H1 (cell line): ENCODE measurements around the gene KRT80. TPM values are rescaled to one million over a fixed set of nuclear protein-coding genes. Genes with fewer than 3 reads are reported as not detected.
A peak's percentile ranks its signal among the peaks of the same experiment; 100 is the strongest.

Source experiments
- CTCF ChIA-PET: fragments of 300-600 bp; sonication (Branson Sonifier 250); formaldehyde crosslinking; loops from one replicate; lab custom pipeline; 2021; ENCODE audit not compliant: partially characterized antibody; lab: Charles Lee
- POLR2A ChIA-PET: fragments of 300-600 bp; sonication (Branson Sonifier 250); formaldehyde crosslinking; loops from one replicate; lab custom pipeline; 2021; ENCODE audit warnings: inconsistent platforms; ENCODE audit not compliant: partially characterized antibody; lab: Charles Lee
- DNase-seq, 2 experiments: peaks; one replicate each; pipeline versions ENCODE4 v3.0.0 to v3.0.0-alpha.2; 2010 to 2022; ENCODE audit warnings: low spot score in 2 of 2, low read depth in 1 of 2, mixed read lengths in 1 of 2
- FAIRE-seq: peaks from 2 replicates; lab custom pipeline; 2011; peaks lifted over from hg19 to GRCh38; lab: Jason Lieb, UNC
- H2AFZ ChIP-seq: 2 replicates; pipeline ENCODE4 v1.8.1; 2012; ENCODE audit warnings: low read length, inconsistent platforms
- H2AK5ac ChIP-seq: 2 replicates; pipeline ENCODE4 v1.6.1; 2013; ENCODE audit warnings: low read depth, low read length
- H2BK120ac ChIP-seq: replicated peaks from 2 replicates; pipeline ENCODE3; 2013; ENCODE audit warnings: low read depth, low read length, inconsistent platforms
- H2BK12ac ChIP-seq: 2 replicates; pipeline ENCODE4 v1.6.1; 2013; ENCODE audit warnings: low read depth, low read length
- H2BK15ac ChIP-seq: 2 replicates; pipeline ENCODE4 v1.6.1; 2013; ENCODE audit warnings: low read length
- H2BK20ac ChIP-seq: 2 replicates; pipeline ENCODE4 v1.6.1; 2013; ENCODE audit warnings: low read length
- H2BK5ac ChIP-seq: 2 replicates; pipeline ENCODE4 v1.6.1; 2013; ENCODE audit warnings: low read depth, low read length
- H3K14ac ChIP-seq: 2 replicates; pipeline ENCODE4 v1.6.1; 2013; ENCODE audit warnings: inconsistent platforms; ENCODE audit not compliant: insufficient read length
- H3K18ac ChIP-seq: 2 replicates; pipeline ENCODE4 v1.6.1; 2013; ENCODE audit warnings: low read length; ENCODE audit errors: extremely low read depth
- H3K23ac ChIP-seq: 2 replicates; pipeline ENCODE4 v1.6.1; 2013; ENCODE audit warnings: inconsistent platforms; ENCODE audit not compliant: insufficient read length
- H3K23me2 ChIP-seq: 2 replicates; pipeline ENCODE4 v1.6.1; 2013; ENCODE audit warnings: low read depth, low read length
- H3K27ac ChIP-seq: 2 replicates; pipeline ENCODE4 v1.6.1; 2011; ENCODE audit warnings: low read depth, low read length, inconsistent platforms
- H3K27me3 ChIP-seq, 4 experiments: replicated peaks in 1 of 4; 1 replicate in 1 of 4; 2 replicates in 3 of 4; pipeline versions ENCODE4 v1.6.1 to v1.8.1; 2011 to 2013; ENCODE audit warnings: low read length in 3 of 4, mild to moderate bottlenecking in 3 of 4, inconsistent platforms in 2 of 4, mixed read lengths in 2 of 4, moderate library complexity in 1 of 4; ENCODE audit not compliant: control insufficient read depth in 3 of 4, insufficient read depth in 3 of 4; ENCODE audit errors: extremely low read depth in 1 of 4
- H3K36me3 ChIP-seq, 4 experiments: 2 replicates each; pipeline versions ENCODE4 v1.6.1 to v1.8.1; 2011 to 2013; ENCODE audit warnings: mild to moderate bottlenecking in 4 of 4, low read length in 3 of 4, moderate library complexity in 2 of 4, control low read depth in 1 of 4, inconsistent platforms in 1 of 4; ENCODE audit not compliant: insufficient read depth in 4 of 4, control insufficient read depth in 2 of 4
- H3K4ac ChIP-seq: replicated peaks from 2 replicates; pipeline ENCODE3; 2013; ENCODE audit warnings: low read length, low read depth, mixed read lengths, inconsistent platforms; ENCODE audit not compliant: insufficient read length
- H3K4me1 ChIP-seq, 4 experiments: replicated peaks in 1 of 4; 1 replicate in 1 of 4; 2 replicates in 3 of 4; pipeline versions ENCODE4 v1.6.1 to v1.8.1; 2011 to 2013; ENCODE audit warnings: low read length in 3 of 4, inconsistent platforms in 2 of 4, mixed read lengths in 1 of 4; ENCODE audit not compliant: insufficient read depth in 4 of 4, control insufficient read depth in 3 of 4
- H3K4me2 ChIP-seq, 2 experiments: 2 replicates each; pipeline versions ENCODE4 v1.6.1 to v1.8.1; 2011 to 2013; ENCODE audit warnings: low read depth in 2 of 2, low read length in 2 of 2, control low read depth in 1 of 2, inconsistent platforms in 1 of 2, mild to moderate bottlenecking in 1 of 2; ENCODE audit not compliant: insufficient read depth in 1 of 2
- H3K4me3 ChIP-seq, 4 experiments: fragments of 200-600, 300-600 bp in 1 of 4; sonication (generic), shearing (Covaris generic), sonication (Bioruptor Twin) in 1 of 4; 2 replicates each; pipeline versions ENCODE4 v1.5.1 to v1.8.1; 2011 to 2016; ENCODE audit warnings: low read length in 4 of 4, low read depth in 3 of 4, control low read depth in 2 of 4, inconsistent platforms in 2 of 4, mild to moderate bottlenecking in 2 of 4, mixed read lengths in 1 of 4, moderate library complexity in 1 of 4; ENCODE audit not compliant: insufficient read depth in 2 of 4; ENCODE audit errors: extremely low read depth in 1 of 4
- H3K56ac ChIP-seq: replicated peaks from 2 replicates; pipeline ENCODE3; 2013; ENCODE audit warnings: low read depth, mild to moderate bottlenecking, mixed read lengths, low read length, inconsistent platforms; ENCODE audit not compliant: insufficient read length
- H3K79me1 ChIP-seq: 2 replicates; pipeline ENCODE4 v1.6.1; 2013; ENCODE audit warnings: low read depth, low read length, control low read depth
- H3K79me2 ChIP-seq, 2 experiments: 2 replicates each; pipeline versions ENCODE4 v1.6.1 to v1.8.1; 2012 to 2013; ENCODE audit warnings: low read length in 2 of 2, mild to moderate bottlenecking in 2 of 2, inconsistent platforms in 1 of 2; ENCODE audit not compliant: insufficient read depth in 2 of 2, control insufficient read depth in 1 of 2
- H3K9ac ChIP-seq, 4 experiments: replicated peaks in 1 of 4; 1 replicate in 1 of 4; 2 replicates in 3 of 4; pipeline versions ENCODE4 v1.6.1 to v1.8.1; 2011 to 2013; ENCODE audit warnings: low read depth in 3 of 4, low read length in 3 of 4, control low read depth in 2 of 4, mild to moderate bottlenecking in 2 of 4, moderate library complexity in 2 of 4, inconsistent platforms in 1 of 4; ENCODE audit errors: extremely low read depth in 1 of 4
- H3K9me3 ChIP-seq, 2 experiments: 2 replicates each; pipeline versions ENCODE4 v1.6.1 to v1.8.1; 2012 to 2013; ENCODE audit warnings: mild to moderate bottlenecking in 2 of 2, moderate library complexity in 2 of 2, control low read depth in 1 of 2, inconsistent platforms in 1 of 2, low read depth in 1 of 2, low read length in 1 of 2, mixed read lengths in 1 of 2; ENCODE audit not compliant: insufficient read depth in 2 of 2
- H4K20me1 ChIP-seq, 2 experiments: replicated peaks in 1 of 2; 2 replicates each; pipeline versions ENCODE3 to v1.8.1; 2011 to 2013; ENCODE audit warnings: inconsistent platforms in 2 of 2, low read length in 2 of 2, mild to moderate bottlenecking in 1 of 2; ENCODE audit not compliant: insufficient read depth in 2 of 2, control insufficient read depth in 1 of 2
- H4K5ac ChIP-seq: 2 replicates; pipeline ENCODE4 v1.6.1; 2013; ENCODE audit warnings: low read length, low read depth, mixed read lengths, inconsistent platforms; ENCODE audit not compliant: insufficient read length
- H4K8ac ChIP-seq: 2 replicates; pipeline ENCODE4 v1.8.0; 2013; ENCODE audit warnings: mild to moderate bottlenecking, moderate library complexity, low read length, inconsistent platforms; ENCODE audit not compliant: insufficient read depth; ENCODE audit errors: extremely low read depth
- H4K91ac ChIP-seq: replicated peaks from 2 replicates; pipeline ENCODE3; 2013; ENCODE audit warnings: low read length, mixed read lengths, inconsistent platforms; ENCODE audit not compliant: insufficient read length
- CHD1 ChIP-seq: IDR thresholded peaks from 2 replicates; pipeline ENCODE4 v1.6.1; 2012; ENCODE audit warnings: low read depth, low read length, improper control_type of control experiment
- E2F6 ChIP-seq: IDR thresholded peaks from 2 replicates; pipeline ENCODE4 v1.6.1; 2012; ENCODE audit warnings: inconsistent platforms
- GABPA ChIP-seq: IDR thresholded peaks from 2 replicates; pipeline ENCODE4 v1.6.1; 2011; ENCODE audit warnings: mild to moderate bottlenecking, low read length, moderate library complexity, borderline replicate concordance; ENCODE audit not compliant: insufficient read depth
- HDAC2 ChIP-seq, 2 experiments: fragments of 300-600 bp in 1 of 2; sonication (generic) in 1 of 2; IDR thresholded peaks; 2 replicates each; pipeline ENCODE4 v1.6.1; 2011 to 2012; ENCODE audit warnings: low read depth in 2 of 2, low read length in 2 of 2, mild to moderate bottlenecking in 2 of 2, moderate library complexity in 2 of 2, borderline replicate concordance in 1 of 2, inconsistent platforms in 1 of 2
- RAD21 ChIP-seq, 2 experiments: IDR thresholded peaks in 1 of 2; conservative IDR thresholded peaks in 1 of 2; 2 replicates each; pipeline ENCODE4 v1.6.1; 2011; ENCODE audit warnings: low read depth in 2 of 2, low read length in 2 of 2, improper control_type of control experiment in 1 of 2, inconsistent platforms in 1 of 2, mild to moderate bottlenecking in 1 of 2, moderate library complexity in 1 of 2
- RXRA ChIP-seq: IDR thresholded peaks from 2 replicates; pipeline ENCODE4 v1.6.1; 2011; ENCODE audit warnings: low read depth, mild to moderate bottlenecking, low read length, moderate library complexity; ENCODE audit not compliant: insufficient read depth
- WGBS, 2 experiments: shearing (Covaris generic) in 1 of 2; methylation state at CpG; one replicate each; pipeline versions ENCODE4 v1.1.6 to v1.1.7; 2013 to 2015; ENCODE audit warnings: low lambda C conversion rate in 2 of 2, mixed read lengths in 2 of 2, inconsistent platforms in 1 of 2, low coverage in 1 of 2, missing lambda C conversion rate in 1 of 2; ENCODE audit not compliant: insufficient replicate concordance in 2 of 2, insufficient coverage in 1 of 2, insufficient read length in 1 of 2; ENCODE audit errors: extremely low coverage in 1 of 2, missing lambda C conversion rate in 1 of 2; 5-methylcytosine and 5-hydroxymethylcytosine counted together
- polyA plus RNA-seq, 7 experiments: library from polyadenylated mRNA; depleted of rRNA in 3 of 7; stranded (reverse) in 5 of 7; unstranded in 2 of 7; fragments of >200 nt in 5 of 7; fragments of 200-250 nt in 2 of 7; gene quantifications; 1 replicate in 5 of 7; 2 replicates in 1 of 7; 4 replicates in 1 of 7; pipeline versions ENCODE4 v1.2.1 to v1.2.3, GENCODE V29; 2011 to 2013; ENCODE audit warnings: missing spikeins in 2 of 7, mixed read lengths in 2 of 7
- total RNA-seq: library from RNA; stranded (reverse); fragmentation: NEBNext Ultra II Directional; extraction: Animal tissue kit (Norgen Biotek cat#: 25700); gene quantifications from 2 replicates; pipeline ENCODE4 v1.2.1, GENCODE V29; 2021

The KRT80 gene
- total and polyA plus RNA-seq, 2 of the 8 experiments (the other 6 are each of a cell fraction or from before 2014, with no cell fraction given) = 0.05 TPM; not detected in 1

- H2AK5ac ChIP-seq = peak overlapping the region; percentile 56; the same call in 1 of the 2 replicates
- no peaks in the 10 kb centered on the region for H4K20me1 ChIP-seq
- peaks cover 8 to 44% (median 18%) of the 10 kb centered on the region in 4 experiments for H3K4me1 ChIP-seq
- FAIRE-seq (no peak), DNase-seq (no peak)
- H2BK5ac ChIP-seq = peak overlapping the region; percentile 81; the same call in 1 of the 2 replicates
- no peak overlapping the region for H3K23ac ChIP-seq
- H4K5ac ChIP-seq = no peak overlapping the region
- H3K4me2 ChIP-seq = no peak overlapping the region
- no peak overlapping the region for H3K56ac ChIP-seq
- H2AFZ ChIP-seq = no peak overlapping the region
- H4K91ac ChIP-seq = peak overlapping the region; percentile 98
- H3K27me3 ChIP-seq = no peaks in the 10 kb centered on the region; a peak in 1 of 7 replicates
- no peaks in the 10 kb centered on the region; the same call in 1 of the 2 replicates for H3K23me2 ChIP-seq
- peak overlapping the region; percentile 98; the same call in 1 of the 2 replicates for H2BK12ac ChIP-seq
- no peak overlapping the region for H3K27ac ChIP-seq
- peak overlapping the region; percentile 83 for H3K18ac ChIP-seq
- no peaks in the 10 kb centered on the region for H3K79me1 ChIP-seq
- no peaks in the 10 kb centered on the region for H3K79me2 ChIP-seq
- H2BK15ac ChIP-seq = peak overlapping the region; percentile 61; the same call in 1 of the 2 replicates
- H3K4ac ChIP-seq = peak overlapping the region; percentile 36
- H3K4me3 ChIP-seq = no peak overlapping the region
- H3K9me3 ChIP-seq = no peaks in the 10 kb centered on the region
- no peak overlapping the region; a peak in 1 of 7 replicates for H3K9ac ChIP-seq
- peak overlapping the region; percentile 26; the same call in 1 of the 2 replicates for H4K8ac ChIP-seq
- 95% methylated on average over 6 of the region's 8 CpGs; no CpG with 5 or more reads in 1 of the 2 experiments for WGBS, 2 experiments
- ChIA-PET POLR2A (interaction anchor here (2.4 kb wide), 1 partner anchor 20 kb away, joined by 10 read pairs; no protein-coding TSS in a partner anchor), CTCF (interaction anchor here (0.6 to 4.1 kb wide), 10 partner anchors 56 to 733 kb away, joined by 3 to 26 read pairs (median 5); no protein-coding TSS in a partner anchor)
- H3K14ac ChIP-seq = no peak overlapping the region
- no peaks in the 10 kb centered on the region for H3K36me3 ChIP-seq
- peak overlapping the region; percentile 86 for H2BK20ac ChIP-seq
- H2BK120ac ChIP-seq = no peak overlapping the region
- TF ChIP-seq E2F6 (no peak), GABPA (no peak), RAD21 (IDR thresholded peaks at IDR 0.05 in 1 of 2, conservative IDR thresholded peaks at IDR 0.05 in 1 of 2; ENCODE audit: low read depth in 2 of 2, low read length in 2 of 2) (no peak), RXRA (no peak), HDAC2 (IDR thresholded peaks at IDR 0.05; ENCODE audit: borderline replicate concordance in 1 of 2, low read depth in 2 of 2, low read length in 2 of 2) (no peak), CHD1 (no peak)
These were observed 45.6 kb downstream of the KRT80 start for GRCh38 chr12:52146089-52146821.
